G401.6 (cell line): ENCODE data around the gene CLCN5.

Experiments used
- FAIRE-seq: peaks from 2 replicates; lab custom pipeline; 2012; peaks lifted over from hg19 to GRCh38; lab: Jason Lieb, UNC

The CLCN5 gene

GRCh38 chrX:49922291-49923241 lies at the start of gene CLCN5:
Gene CLCN5 (plus strand): TSS chrX:49922596. CDS start chrX:49925299, 2,703 bp downstream.
- FAIRE-seq, result peak; percentile 96

- peak; percentile 90 for FAIRE-seq
Observed at GRCh38 chrX:49876750-49877149, 45.6 kb upstream of the CLCN5 start.

GRCh38 chrX:49877397-49878101 lies 44.8 kb upstream of the CLCN5 start:
- no peak for FAIRE-seq

- no peak for FAIRE-seq
Observed at GRCh38 chrX:49878128-49878833, 44.1 kb upstream of the CLCN5 start.

GRCh38 chrX:49878834-49879655 lies 43.4 kb upstream of the CLCN5 start, which contains the start of gene USP27X:
Gene USP27X (plus strand): TSS chrX:49879484. CDS start chrX:49880308, 824 bp downstream.
- FAIRE-seq, result peak; percentile 86

GRCh38 chrX:49879656-49880277 lies 42.6 kb upstream of the CLCN5 start:
- FAIRE-seq, result no peak

- FAIRE-seq, result no peak
Observed at GRCh38 chrX:49880668-49881067, 41.7 kb upstream of the CLCN5 start.

- FAIRE-seq, result peak; percentile 86
Observed at GRCh38 chrX:49884290-49884862, 38.0 kb upstream of the CLCN5 start.

- FAIRE-seq, result no peak
Observed at GRCh38 chrX:49892542-49892941, 29.9 kb upstream of the CLCN5 start.

- FAIRE-seq, result no peak
Observed at GRCh38 chrX:49896951-49897350, 25.4 kb upstream of the CLCN5 start.

GRCh38 chrX:49901048-49901447 lies 21.3 kb upstream of the CLCN5 start:
- FAIRE-seq, result no peak

GRCh38 chrX:49910344-49910743 lies 12.1 kb upstream of the CLCN5 start:
- no peak for FAIRE-seq

- no peak for FAIRE-seq
Observed at GRCh38 chrX:49912086-49912485, 10.3 kb upstream of the CLCN5 start.

- FAIRE-seq, result no peak
Observed at GRCh38 chrX:49912861-49913260, 9.5 kb upstream of the CLCN5 start.

- FAIRE-seq, result peak; percentile 83
Observed at GRCh38 chrX:49915361-49916222, 6.8 kb upstream of the CLCN5 start.

GRCh38 chrX:49919617-49920016 lies 2.8 kb upstream of the CLCN5 start:
- no peak for FAIRE-seq

- no peak for FAIRE-seq
Observed at GRCh38 chrX:49921109-49921508, 1.3 kb upstream of the CLCN5 start.

- FAIRE-seq, result no peak
Observed at GRCh38 chrX:49925176-49925575, 2.8 kb downstream of the CLCN5 start.

GRCh38 chrX:49930039-49930438 lies 7.6 kb downstream of the CLCN5 start:
- FAIRE-seq, result no peak

- FAIRE-seq, result no peak
Observed at GRCh38 chrX:49932791-49933190, 10.4 kb downstream of the CLCN5 start.
